Measurements from ENCODE around the gene ANKRD34C. TPM values are rescaled to one million over a fixed set of nuclear protein-coding genes. Genes with fewer than 3 reads are reported as not detected.
"Not testable (repeated sequence)": the region's sequence is repeated elsewhere in the genome, so short reads cannot be mapped to it uniquely, and the experiment has no call there.

Gene ANKRD34C
- total and polyA plus RNA-seq, 8 donors, result 0.03 TPM; not detected in 7

- H3K4me1 ChIP-seq, result peaks cover 0 to 8% of the 10 kb centered on the region in 2 donors
- no peak for ATAC-seq
- no peak for TF ChIP-seq CTCF (IDR thresholded peaks at IDR 0.05)
- peaks cover 0 to 14% of the 10 kb centered on the region in 2 donors for H3K27me3 ChIP-seq
- DNase-seq, result no peak
- intact Hi-C loops (cut with DNase I), result no loop called here
- no peak overlapping the region for H3K4me3 ChIP-seq
- H3K27ac ChIP-seq, result no peak overlapping the region
- H3K9me3 ChIP-seq, result no peaks in the 10 kb centered on the region
- H3K36me3 ChIP-seq, result peaks cover 0 to 72% of the 10 kb centered on the region in 2 donors
Observed at GRCh38 chr15:79315623-79316328, 33.3 kb downstream of the ANKRD34C start.

GRCh38 chr15:79316864-79317263 lies 34.3 kb downstream of the ANKRD34C start:
- H3K4me1 ChIP-seq, result peaks cover 0 to 5% of the 10 kb centered on the region in 2 donors
- peaks cover 0 to 5% of the 10 kb centered on the region in 2 donors for H3K27me3 ChIP-seq
- intact Hi-C loops (cut with DNase I), result no loop called here
- H3K27ac ChIP-seq, result no peak overlapping the region
- H3K36me3 ChIP-seq, result peaks cover 0 to 81% of the 10 kb centered on the region in 2 donors
- TF ChIP-seq CTCF (IDR thresholded peaks at IDR 0.05), result no peak
- no peak for ATAC-seq
- H3K9me3 ChIP-seq, result no peaks in the 10 kb centered on the region
- no peak overlapping the region for H3K4me3 ChIP-seq
- DNase-seq, result no peak

- H3K4me3 ChIP-seq; DNase-seq; H3K27me3 ChIP-seq; H3K9me3 ChIP-seq; H3K27ac ChIP-seq; intact Hi-C loops (cut with DNase I); ATAC-seq; H3K4me1 ChIP-seq: not testable (repeated sequence)
- H3K36me3 ChIP-seq, result peaks cover 0 to 89% of the 10 kb centered on the region in 2 donors
Observed at GRCh38 chr15:79319973-79320372, 37.5 kb downstream of the ANKRD34C start.

GRCh38 chr15:79321876-79322275 lies 39.4 kb downstream of the ANKRD34C start:
- intact Hi-C loops (cut with DNase I), result no loop called here
- no peak for DNase-seq
- TF ChIP-seq CTCF (IDR thresholded peaks at IDR 0.05), result no peak
- ATAC-seq, result no peak
- H3K36me3 ChIP-seq, result peaks cover 0 to 82% of the 10 kb centered on the region in 2 donors
- no peaks in the 10 kb centered on the region for H3K27me3 ChIP-seq
- no peak overlapping the region for H3K4me3 ChIP-seq
- H3K4me1 ChIP-seq, result no peaks in the 10 kb centered on the region
- no peak overlapping the region for H3K27ac ChIP-seq
- no peaks in the 10 kb centered on the region for H3K9me3 ChIP-seq

- no peak overlapping the region for H3K4me3 ChIP-seq
- H3K4me1 ChIP-seq, result no peaks in the 10 kb centered on the region
- H3K9me3 ChIP-seq, result no peaks in the 10 kb centered on the region
- no peak overlapping the region for H3K27ac ChIP-seq
- H3K36me3 ChIP-seq, result peaks cover 0 to 80% of the 10 kb centered on the region in 2 donors
- ATAC-seq (no peak), DNase-seq (no peak)
- no peaks in the 10 kb centered on the region for H3K27me3 ChIP-seq
- intact Hi-C loops (cut with DNase I), result no loop called here
- no peak for TF ChIP-seq CTCF (IDR thresholded peaks at IDR 0.05)
Observed at GRCh38 chr15:79322306-79322705, 39.8 kb downstream of the ANKRD34C start.

- no peaks in the 10 kb centered on the region for H3K4me1 ChIP-seq
Observed at GRCh38 chr15:79322945-79323344, 40.4 kb downstream of the ANKRD34C start.

More at GRCh38 chr15:79322945-79323344, 40.4 kb downstream of the ANKRD34C start:
- ATAC-seq, result no peak
- peaks cover 0 to 73% of the 10 kb centered on the region in 2 donors for H3K36me3 ChIP-seq
- H3K4me3 ChIP-seq, result no peak overlapping the region
- no peak for TF ChIP-seq CTCF (IDR thresholded peaks at IDR 0.05)
- intact Hi-C loops (cut with DNase I), result no loop called here
- H3K27me3 ChIP-seq, result no peaks in the 10 kb centered on the region
- no peaks in the 10 kb centered on the region for H3K9me3 ChIP-seq
- H3K27ac ChIP-seq, result no peak overlapping the region
- DNase-seq, result no peak

All from left lung (tissue), 10 donors.